GM12878 (cell line): ENCODE data around the gene INAFM1.

ENCODE experiments used
- ATF7 ChIP-seq: fragments of 450-650 bp; IDR thresholded peaks from 2 replicates; pipeline ENCODE4 v1.6.1; 2016; ENCODE audit warnings: low read depth, mild to moderate bottlenecking
- EED ChIP-seq: sonication (generic); IDR thresholded peaks from 2 replicates; pipeline ENCODE4 v1.6.1; 2016; ENCODE audit warnings: antibody characterized with exemption, low read depth
- EP300 ChIP-seq, 2 experiments: fragments of 150-350 bp in 1 of 2; IDR thresholded peaks; 2 replicates each; pipeline ENCODE4 v1.6.1; 2011 to 2012; ENCODE audit warnings: low read depth in 2 of 2, low read length in 2 of 2, borderline replicate concordance in 1 of 2, improper control_type of control experiment in 1 of 2, inconsistent platforms in 1 of 2; ENCODE audit not compliant: control insufficient read depth in 1 of 2
- EZH2 ChIP-seq: IDR thresholded peaks from 2 replicates; pipeline ENCODE4 v1.6.1; 2012; ENCODE audit warnings: low read depth, mild to moderate bottlenecking, control low read depth, inconsistent platforms, low read length, borderline replicate concordance; ENCODE audit not compliant: control insufficient read depth
- SIN3A ChIP-seq: IDR thresholded peaks from 2 replicates; pipeline ENCODE4 v1.6.1; 2012; ENCODE audit warnings: low read depth, low read length, improper control_type of control experiment
- TF ChIP-seq, protein P1 (sequence below): fragments of 450-650 bp; IDR thresholded peaks from 2 replicates; pipeline ENCODE4 v1.6.1; 2016; ENCODE audit warnings: mild to moderate bottlenecking, moderate library complexity, borderline replicate concordance

DNA sequence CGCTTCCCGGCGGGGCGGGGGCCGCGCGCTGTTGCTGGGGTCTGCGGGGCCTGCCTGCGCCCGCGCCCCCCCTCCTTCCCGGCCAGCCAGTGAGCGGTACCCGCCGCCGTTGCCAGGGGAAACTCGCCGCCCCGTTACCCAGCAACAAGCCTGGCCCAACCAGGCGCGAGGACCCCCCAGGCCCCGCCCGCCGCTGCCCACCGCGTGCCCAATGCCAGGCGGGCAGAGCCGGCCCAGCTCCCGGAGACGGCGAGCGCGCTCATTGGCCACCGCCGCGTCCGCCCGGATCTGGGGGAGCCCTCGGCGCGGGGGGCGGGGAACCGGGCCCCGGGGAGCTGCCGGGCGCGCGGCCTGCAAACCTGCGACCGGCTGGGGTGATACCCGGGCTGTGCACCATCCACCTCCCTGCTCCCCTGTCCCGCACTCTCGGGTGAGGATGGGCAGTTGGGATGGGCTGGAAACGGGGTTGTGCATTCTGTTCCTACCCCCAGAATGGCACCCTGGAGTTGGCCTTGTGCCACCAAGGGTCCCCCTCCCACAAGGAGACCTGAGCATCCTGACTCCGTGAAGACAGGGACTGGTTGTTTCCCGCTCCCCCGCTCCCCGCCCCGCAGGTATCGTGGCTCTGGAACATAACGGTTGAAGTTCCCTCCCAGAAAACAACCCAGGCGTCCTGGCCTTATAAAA, 34.9 kb upstream of the INAFM1 start:
- TF ChIP-seq EZH2 (no peak), ATF7 (no peak), EP300 (IDR thresholded peaks at IDR 0.05; ENCODE audit: borderline replicate concordance in 1 of 2, control insufficient read depth in 1 of 2, low read depth in 2 of 2, low read length in 2 of 2) (no peak), SIN3A (no peak), EED (no peak)
- TF ChIP-seq, protein P1, sequence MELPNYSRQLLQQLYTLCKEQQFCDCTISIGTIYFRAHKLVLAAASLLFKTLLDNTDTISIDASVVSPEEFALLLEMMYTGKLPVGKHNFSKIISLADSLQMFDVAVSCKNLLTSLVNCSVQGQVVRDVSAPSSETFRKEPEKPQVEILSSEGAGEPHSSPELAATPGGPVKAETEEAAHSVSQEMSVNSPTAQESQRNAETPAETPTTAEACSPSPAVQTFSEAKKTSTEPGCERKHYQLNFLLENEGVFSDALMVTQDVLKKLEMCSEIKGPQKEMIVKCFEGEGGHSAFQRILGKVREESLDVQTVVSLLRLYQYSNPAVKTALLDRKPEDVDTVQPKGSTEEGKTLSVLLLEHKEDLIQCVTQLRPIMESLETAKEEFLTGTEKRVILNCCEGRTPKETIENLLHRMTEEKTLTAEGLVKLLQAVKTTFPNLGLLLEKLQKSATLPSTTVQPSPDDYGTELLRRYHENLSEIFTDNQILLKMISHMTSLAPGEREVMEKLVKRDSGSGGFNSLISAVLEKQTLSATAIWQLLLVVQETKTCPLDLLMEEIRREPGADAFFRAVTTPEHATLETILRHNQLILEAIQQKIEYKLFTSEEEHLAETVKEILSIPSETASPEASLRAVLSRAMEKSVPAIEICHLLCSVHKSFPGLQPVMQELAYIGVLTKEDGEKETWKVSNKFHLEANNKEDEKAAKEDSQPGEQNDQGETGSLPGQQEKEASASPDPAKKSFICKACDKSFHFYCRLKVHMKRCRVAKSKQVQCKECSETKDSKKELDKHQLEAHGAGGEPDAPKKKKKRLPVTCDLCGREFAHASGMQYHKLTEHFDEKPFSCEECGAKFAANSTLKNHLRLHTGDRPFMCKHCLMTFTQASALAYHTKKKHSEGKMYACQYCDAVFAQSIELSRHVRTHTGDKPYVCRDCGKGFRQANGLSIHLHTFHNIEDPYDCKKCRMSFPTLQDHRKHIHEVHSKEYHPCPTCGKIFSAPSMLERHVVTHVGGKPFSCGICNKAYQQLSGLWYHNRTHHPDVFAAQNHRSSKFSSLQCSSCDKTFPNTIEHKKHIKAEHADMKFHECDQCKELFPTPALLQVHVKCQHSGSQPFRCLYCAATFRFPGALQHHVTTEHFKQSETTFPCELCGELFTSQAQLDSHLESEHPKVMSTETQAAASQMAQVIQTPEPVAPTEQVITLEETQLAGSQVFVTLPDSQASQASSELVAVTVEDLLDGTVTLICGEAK: no peak
